Lower leg skin (tissue), 3 donors: ENCODE data around the gene ADAMTSL2.

Source experiments
- POLR2A ChIP-seq, 2 donors: fragments of 450-650 bp; IDR thresholded peaks; one replicate each; pipeline ENCODE4 v1.6.1; 2016 to 2017; ENCODE audit warnings: antibody characterized with exemption in 2 of 2, mild to moderate bottlenecking in 1 of 2, moderate library complexity in 1 of 2
- TF ChIP-seq, protein P1 (sequence below), 3 donors: fragments of 450-650 bp; IDR thresholded peaks; one replicate each; pipeline ENCODE4 v1.5.1; 2016; ENCODE audit warnings: antibody characterized with exemption in 3 of 3, mild to moderate bottlenecking in 3 of 3, moderate library complexity in 2 of 3

DNA sequence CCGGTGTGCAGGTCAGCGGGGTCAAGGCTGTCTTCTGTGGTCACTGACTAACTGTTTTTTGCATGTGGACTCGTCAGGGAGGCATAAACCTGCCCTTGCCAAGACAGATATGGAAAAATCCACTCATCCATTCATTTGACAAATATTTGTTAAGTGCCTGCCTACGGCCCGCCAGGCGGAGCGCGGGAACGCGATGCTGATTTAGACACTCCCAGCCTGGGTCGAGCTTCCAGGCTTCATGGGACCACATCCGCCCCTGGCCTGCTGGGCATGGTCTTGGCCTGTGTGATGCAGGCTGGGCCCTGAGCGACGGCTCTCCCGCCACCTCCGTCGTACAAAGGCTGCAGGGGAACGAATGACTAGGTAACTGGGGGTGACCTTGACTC is 27.9 kb upstream of the ADAMTSL2 start:
- TF ChIP-seq, protein P1, sequence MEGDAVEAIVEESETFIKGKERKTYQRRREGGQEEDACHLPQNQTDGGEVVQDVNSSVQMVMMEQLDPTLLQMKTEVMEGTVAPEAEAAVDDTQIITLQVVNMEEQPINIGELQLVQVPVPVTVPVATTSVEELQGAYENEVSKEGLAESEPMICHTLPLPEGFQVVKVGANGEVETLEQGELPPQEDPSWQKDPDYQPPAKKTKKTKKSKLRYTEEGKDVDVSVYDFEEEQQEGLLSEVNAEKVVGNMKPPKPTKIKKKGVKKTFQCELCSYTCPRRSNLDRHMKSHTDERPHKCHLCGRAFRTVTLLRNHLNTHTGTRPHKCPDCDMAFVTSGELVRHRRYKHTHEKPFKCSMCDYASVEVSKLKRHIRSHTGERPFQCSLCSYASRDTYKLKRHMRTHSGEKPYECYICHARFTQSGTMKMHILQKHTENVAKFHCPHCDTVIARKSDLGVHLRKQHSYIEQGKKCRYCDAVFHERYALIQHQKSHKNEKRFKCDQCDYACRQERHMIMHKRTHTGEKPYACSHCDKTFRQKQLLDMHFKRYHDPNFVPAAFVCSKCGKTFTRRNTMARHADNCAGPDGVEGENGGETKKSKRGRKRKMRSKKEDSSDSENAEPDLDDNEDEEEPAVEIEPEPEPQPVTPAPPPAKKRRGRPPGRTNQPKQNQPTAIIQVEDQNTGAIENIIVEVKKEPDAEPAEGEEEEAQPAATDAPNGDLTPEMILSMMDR (IDR thresholded peaks at IDR 0.05) = no peak
- no peak for TF ChIP-seq POLR2A (IDR thresholded peaks at IDR 0.05)
